ENCODE data around the gene ROGDI.
"Not testable (repeated sequence)": the region's sequence is repeated elsewhere in the genome, so short reads cannot be mapped to it uniquely, and the experiment has no call there.

ROGDI gene

GRCh38 chr16:4795181-4795827 lies 7.1 kb downstream of the ROGDI start, which contains the start of gene SMIM22:
Gene SMIM22 (plus strand): TSS chr16:4795369. CDS start chr16:4795735, 366 bp downstream.
- no peak for DNase-seq (ENCODE audit: low read depth, low spot score)

GRCh38 chr16:4792951-4793513 lies 9.4 kb downstream of the ROGDI start:
- H3K27ac ChIP-seq: no peak overlapping the region
- no peak for DNase-seq (ENCODE audit: low read depth, low spot score)

More at GRCh38 chr16:4795181-4795827, 7.1 kb downstream of the ROGDI start, which contains the start of gene SMIM22:
- no peak within 1 kb of the TSS for H3K27ac ChIP-seq

- no peak for DNase-seq (ENCODE audit: low read depth, low spot score)
- H3K27ac ChIP-seq: no peak overlapping the region
Measured at GRCh38 chr16:4790871-4791270, 11.6 kb downstream of the ROGDI start.

GRCh38 chr16:4790261-4790660 lies 12.2 kb downstream of the ROGDI start:
- no peak overlapping the region for H3K27ac ChIP-seq
- DNase-seq (ENCODE audit: low read depth, low spot score): no peak

- DNase-seq (ENCODE audit: low read depth, low spot score): no peak
- no peak overlapping the region for H3K27ac ChIP-seq
Measured at GRCh38 chr16:4788910-4789309, 13.5 kb downstream of the ROGDI start.

- no peak for DNase-seq (ENCODE audit: low read depth, low spot score)
Measured at GRCh38 chr16:4788489-4788889, 13.9 kb downstream of the ROGDI start.

GRCh38 chr16:4787627-4788482 lies 14.6 kb downstream of the ROGDI start, which contains the start of gene SEPTIN12:
Gene SEPTIN12 (minus strand): TSS chr16:4788345. CDS start chr16:4787645, 700 bp downstream.
- H3K27ac ChIP-seq: no peak within 1 kb of the TSS

More at GRCh38 chr16:4788489-4788889, 13.9 kb downstream of the ROGDI start:
- H3K27ac ChIP-seq: no peak overlapping the region

GRCh38 chr16:4787068-4787467 lies 15.4 kb downstream of the ROGDI start:
- no peak overlapping the region for H3K27ac ChIP-seq

More at GRCh38 chr16:4787627-4788482, 14.6 kb downstream of the ROGDI start, which contains the start of gene SEPTIN12:
- DNase-seq (ENCODE audit: low read depth, low spot score): no peak

GRCh38 chr16:4785758-4786433 lies 16.5 kb downstream of the ROGDI start:
- no peak for DNase-seq (ENCODE audit: low read depth, low spot score)
- no peak overlapping the region for H3K27ac ChIP-seq

More at GRCh38 chr16:4787068-4787467, 15.4 kb downstream of the ROGDI start:
- no peak for DNase-seq (ENCODE audit: low read depth, low spot score)

GRCh38 chr16:4784444-4784987 lies 17.9 kb downstream of the ROGDI start:
- H3K27ac ChIP-seq; DNase-seq (ENCODE audit: low read depth, low spot score): not testable (repeated sequence)

- DNase-seq (ENCODE audit: low read depth, low spot score): no peak
- H3K27ac ChIP-seq: no peak overlapping the region
Measured at GRCh38 chr16:4783951-4784336, 18.5 kb downstream of the ROGDI start.

- DNase-seq (ENCODE audit: low read depth, low spot score): no peak
- H3K27ac ChIP-seq: no peak overlapping the region
Measured at GRCh38 chr16:4783251-4783950, 19.0 kb downstream of the ROGDI start.

- DNase-seq (ENCODE audit: low read depth, low spot score): no peak
- no peak overlapping the region for H3K27ac ChIP-seq
Measured at GRCh38 chr16:4780235-4780634, 22.2 kb downstream of the ROGDI start.

- no peak for DNase-seq (ENCODE audit: low read depth, low spot score)
- no peak overlapping the region for H3K27ac ChIP-seq
Measured at GRCh38 chr16:4778050-4778392, 24.4 kb downstream of the ROGDI start.

- H3K27ac ChIP-seq: no peak overlapping the region
- no peak for DNase-seq (ENCODE audit: low read depth, low spot score)
Measured at GRCh38 chr16:4777339-4778049, 24.9 kb downstream of the ROGDI start.

GRCh38 chr16:4776141-4776705 lies 26.2 kb downstream of the ROGDI start:
- DNase-seq (ENCODE audit: low read depth, low spot score): no peak
- H3K27ac ChIP-seq: no peak overlapping the region

GRCh38 chr16:4775005-4775404 lies 27.4 kb downstream of the ROGDI start:
- no peak for DNase-seq (ENCODE audit: low read depth, low spot score)
- no peak overlapping the region for H3K27ac ChIP-seq

- no peak overlapping the region for H3K27ac ChIP-seq
- no peak for DNase-seq (ENCODE audit: low read depth, low spot score)
Measured at GRCh38 chr16:4772351-4772750, 30.1 kb downstream of the ROGDI start.

GRCh38 chr16:4771646-4772045 lies 30.8 kb downstream of the ROGDI start:
- no peak for DNase-seq (ENCODE audit: low read depth, low spot score)
- no peak overlapping the region for H3K27ac ChIP-seq
